ENCODE data around the gene MBNL1. TPM values are rescaled to one million over a fixed set of nuclear protein-coding genes. Genes with fewer than 3 reads are reported as not detected.

The MBNL1 gene
- total RNA-seq, 1 experiment from 2014 or later, result 200 TPM

GRCh38 chr3:152505926-152506325, 237.2 kb downstream of the MBNL1 start (continued):
- TF ChIP-seq REST (IDR thresholded peaks at IDR 0.05; ENCODE audit: low read depth), result no peak
- no peak for TF ChIP-seq FOSL1 (IDR thresholded peaks at IDR 0.05; ENCODE audit: low read depth)
- no peak for TF ChIP-seq CBX3 (IDR thresholded peaks at IDR 0.05; ENCODE audit: low read depth)
- no peak for TF ChIP-seq ZNF274 (IDR thresholded peaks at IDR 0.05; ENCODE audit: low read depth, low read length)

GRCh38 chr3:152508705-152509104, 240.0 kb downstream of the MBNL1 start:
- Histone ChIP-seq H3K4me1 (ENCODE audit: control insufficient read depth in 1 of 2, insufficient read depth in 2 of 2, low read length in 2 of 2) (no peaks in the 10 kb centered on the region), H4K20me1 (ENCODE audit: insufficient read depth) (no peaks in the 10 kb centered on the region), H3K79me2 (ENCODE audit: insufficient read depth, low read length) (no peaks in the 10 kb centered on the region), H3K27me3 (ENCODE audit: insufficient read depth, low read length) (no peaks in the 10 kb centered on the region), H3K9me3 (ENCODE audit: control insufficient read depth in 1 of 2, insufficient read depth in 1 of 2, low read depth in 1 of 2, low read length in 2 of 2) (no peaks in the 10 kb centered on the region), H3K4me2 (ENCODE audit: low read length) (no peak overlapping the region), H2AFZ (ENCODE audit: low read depth, low read length, poor library complexity, severe bottlenecking) (peak overlapping the region; percentile 3), H3K27ac (ENCODE audit: low read depth, low read length) (no peak overlapping the region), H3K9ac (ENCODE audit: low read length) (no peak overlapping the region), H3K4me3 (replicated peaks in 1 of 2; ENCODE audit: low read depth in 1 of 2, low read length in 2 of 2) (no peak overlapping the region), H3K36me3 (ENCODE audit: control insufficient read depth in 1 of 2, insufficient read depth in 2 of 2, low read length in 2 of 2) (no peaks in the 10 kb centered on the region), H3K9me2 (ENCODE audit: insufficient read depth) (no peaks in the 10 kb centered on the region)
- ATAC-seq (peak; percentile 52; the same call in 1 of the 2 replicates), DNase-seq (ENCODE audit: low read depth, low spot score) (peak; percentile 33)
- BruUV-seq (replicated peaks), result no TSS peak
- RAD21 ChIA-PET (ENCODE audit: low non-redundant PET in 1 of 2, low total read pairs in 2 of 2, uncharacterized antibody in 2 of 2, unreplicated experiment in 2 of 2), result no interaction called here
- TF ChIP-seq CTCF (IDR thresholded peaks at IDR 0.05 in 2 of 3, conservative IDR thresholded peaks at IDR 0.05 in 1 of 3; ENCODE audit: borderline replicate concordance in 1 of 3, insufficient read depth in 1 of 3, low read depth in 2 of 3, low read length in 2 of 3) (peak; percentile 40 to 46 (median 42); a peak in 4 of 6 replicates), SIN3A (IDR thresholded peaks at IDR 0.05; ENCODE audit: low read depth) (no peak), RAD21 (IDR thresholded peaks at IDR 0.05; ENCODE audit: low read depth) (peak; percentile 63), EZH2phosphoT487 (IDR thresholded peaks at IDR 0.05; ENCODE audit: borderline replicate concordance) (no peak)
- POLR2A ChIA-PET, result no interaction called here
- intact Hi-C loops (cut with micrococcal nuclease), result loop anchor here (1.0 kb wide), 1 partner anchor 453 kb away; no protein-coding TSS in a partner anchor
- CTCF ChIA-PET, result interaction anchor here (1.0 to 2.3 kb wide), 4 partner anchors 11 to 452 kb away, joined by 3 to 12 read pairs (median 8); no protein-coding TSS in a partner anchor
